Glomerular endothelial cell (primary cell): ENCODE data around the gene MUCL1. TPM values are rescaled to one million over a fixed set of nuclear protein-coding genes. Genes with fewer than 3 reads are reported as not detected.

Experiments
- DNase-seq: peaks from one replicate; pipeline ENCODE4 v3.0.0-alpha.2; 2011; ENCODE audit warnings: low read depth, low spot score; ENCODE audit errors: extremely low read depth
- total RNA-seq: library from RNA; depleted of rRNA; stranded (reverse); fragments of >200 nt; gene quantifications from 2 replicates; pipeline ENCODE4 v1.2.3, GENCODE V29; 2015

Gene MUCL1
- total RNA-seq, 1 donor from 2014 or later: not detected

DNA sequence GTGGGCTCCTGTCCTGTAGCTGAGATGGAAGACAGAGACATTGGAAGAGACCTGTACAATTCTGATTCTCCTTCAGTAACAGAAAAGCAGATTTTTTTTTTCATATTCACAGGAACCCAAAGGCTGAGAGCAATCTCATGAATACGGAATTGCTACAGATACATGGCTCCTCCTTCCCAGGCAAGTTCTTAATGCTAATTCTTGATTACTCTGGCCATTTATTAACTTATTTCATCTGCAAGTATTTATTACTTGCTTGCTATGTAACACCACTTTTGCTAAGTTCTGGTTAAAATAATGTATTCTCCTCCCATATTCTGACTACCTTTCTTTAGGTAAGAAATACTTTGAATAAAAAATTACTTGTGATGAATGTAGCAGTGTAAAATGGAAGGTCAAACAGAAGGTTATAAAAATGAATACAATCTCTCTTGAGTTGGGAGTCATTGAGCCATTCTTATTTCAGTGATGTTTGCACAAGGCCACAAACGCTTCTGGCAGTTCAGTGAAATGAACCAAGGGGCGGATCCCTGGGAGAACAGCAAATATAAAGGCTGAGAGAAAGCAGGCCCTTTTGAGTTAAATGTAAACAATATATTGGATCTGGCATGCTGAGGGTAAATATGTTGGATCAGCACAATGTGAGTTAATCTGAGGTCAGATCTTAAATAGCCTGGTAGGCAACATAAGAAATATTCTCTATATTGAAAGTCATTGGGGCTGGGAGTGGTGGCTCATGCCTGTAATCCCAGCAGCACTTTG is 37.6 kb downstream of the MUCL1 start:
- no peak for DNase-seq

Other genes starting within 250 kb of the MUCL1 start
- not detected in 2 replicates for gene LACRT, start 219.6 kb upstream of the MUCL1 start, total RNA-seq
- not detected in 2 replicates for gene DCD, start 206.2 kb upstream of the MUCL1 start, total RNA-seq
- not detected in 2 replicates for gene TESPA1, start 130.2 kb downstream of the MUCL1 start, total RNA-seq
- not detected in 2 replicates for gene NEUROD4, start 165.5 kb downstream of the MUCL1 start, total RNA-seq